Heart right ventricle (tissue), 16 donors: Measurements from ENCODE around the gene RIN2. TPM values are rescaled to one million over a fixed set of nuclear protein-coding genes. Genes with fewer than 3 reads are reported as not detected.
A peak's percentile ranks its signal among the peaks of the same experiment; 100 is the strongest.

Experiments used
- ATAC-seq, 8 donors: fragments of 200-7000 bp; cut with Tn5 transposase; one replicate each; pipeline ENCODE4 v1.9.1; 2020; ENCODE audit warnings: mild to moderate bottlenecking in 8 of 8, moderate library complexity in 8 of 8, moderate number of reproducible peaks in 1 of 8
- DNase-seq, 2 donors: peaks; one replicate each; pipeline ENCODE4 v3.0.0-alpha.2; 2020
- H3K27ac ChIP-seq, 10 donors: fragments of 200-600 bp; sonication (generic) in 2 of 10; one replicate each; pipeline versions ENCODE4 v1.5.0 to v1.8.0; 2020 to 2022; ENCODE audit warnings: mild to moderate bottlenecking in 3 of 10
- H3K27me3 ChIP-seq, 7 donors: fragments of 200-600 bp; one replicate each; pipeline ENCODE4 v1.8.0; 2021 to 2022; ENCODE audit warnings: mild to moderate bottlenecking in 2 of 7
- H3K36me3 ChIP-seq, 9 donors: fragments of 200-600 bp; sonication (generic) in 1 of 9; one replicate each; pipeline versions ENCODE4 v1.5.0 to v1.8.0; 2020 to 2022; ENCODE audit warnings: mild to moderate bottlenecking in 2 of 9
- H3K4me1 ChIP-seq, 9 donors: fragments of 200-600 bp; sonication (generic) in 1 of 9; one replicate each; pipeline versions ENCODE4 v1.5.0 to v1.8.0; 2020 to 2022; ENCODE audit warnings: mild to moderate bottlenecking in 4 of 9
- H3K4me3 ChIP-seq, 10 donors: fragments of 200-600 bp; sonication (generic) in 2 of 10; one replicate each; pipeline versions ENCODE4 v1.5.0 to v1.8.0; 2020 to 2022; ENCODE audit warnings: mild to moderate bottlenecking in 7 of 10, moderate library complexity in 2 of 10
- H3K9me3 ChIP-seq, 11 donors: fragments of 200-600 bp in 10 of 11; sonication (generic) in 2 of 11; one replicate each; pipeline versions ENCODE4 v1.5.0 to v1.8.0; 2013 to 2022; ENCODE audit warnings: mild to moderate bottlenecking in 2 of 11, control low read depth in 1 of 11, moderate library complexity in 1 of 11
- CTCF ChIP-seq, 9 donors: fragments of 200-600 bp; sonication (generic) in 2 of 9; IDR thresholded peaks; one replicate each; pipeline versions ENCODE4 v1.5.0 to v1.8.0; 2021 to 2022; ENCODE audit warnings: antibody characterized with exemption in 9 of 9, mild to moderate bottlenecking in 5 of 9, moderate library complexity in 1 of 9
- WGBS, 2 donors: extraction: QIAGEN DNeasy Blood & Tissue Kit; methylation state at CpG; one replicate each; pipeline ENCODE4 v1.1.7; 2013; ENCODE audit warnings: inconsistent platforms in 1 of 2; 5-methylcytosine and 5-hydroxymethylcytosine counted together
- intact Hi-C, 10 donors: fragments of 100-400 bp; cut with DNase I; formaldehyde crosslinking; loops; one replicate each; pipeline versions ENCODE4 v1.11.1 to v1.14.2; 2022
- polyA plus RNA-seq, 2 donors: library from polyadenylated mRNA; stranded (reverse); fragments of 200-250 nt; gene quantifications; one replicate each; pipeline ENCODE4 v1.2.3, GENCODE V29; 2013
- total RNA-seq, 10 donors: library from RNA; stranded (reverse); fragmentation: NEBNext Ultra II Directional in 3 of 10; extraction: Animal tissue kit (Norgen Biotek cat#: 25700) in 3 of 10; gene quantifications; one replicate each; pipeline versions ENCODE4 v1.2.1 to v1.2.4, GENCODE V29; 2021 to 2023
- donor health status: Arrhythmogenic right ventricular cardiomyopathy.
- donor health status: ischemic (EF 13 %, LVEDD 7.1; RV severe dilation, severe dysfunction).
- donor health status: healthy with polysubstance abuse.
- donor health status: DM: no; HTN: yes; CAD: no.
- donor health status: DM: no; HTN: no; CAD: no.
- donor health status: ischemic (EF 25% LVEDD 6.9; RV normal size, moderate dysfunction).
- donor health status: ischemic (EF 25% LVEDD 5.7; RV mildly dilated, moderate dysfunction).
- donor health status: healthy.
- donor health status: DM: yes; HTN: yes; CAD: no.
- donor health status: Ischemic cardiomyopathy.
- donor health status: ischemic (EF 35%, LVEDD 5.7; RV mildly dilated, moderate dysfunction).
- donor health status: nonischemic (EF 11% LVEDD 7.7; RV severe dilation, severe dysfunction).
- donor health status: DM: yes; HTN: yes; CAD: no.
- donor health status: PGD.
- donor health status: ischemic (EF 29% LVEDD 5.4; RV normal size, mild dysfunction).
- donor health status: nonischemic (EF 23%, LVEDD 6.1; RV moderate dilation, normal function).

Gene RIN2
- total and polyA plus RNA-seq, 12 donors = 9.0 to 66.2 (median 60.5) TPM

GRCh38 chr20:19742974-19743639, 15.0 kb upstream of the RIN2 start:
- no peak overlapping the region for H3K27ac ChIP-seq
- no peaks in the 10 kb centered on the region for H3K27me3 ChIP-seq
- peaks cover 0 to 11% (median 0%) of the 10 kb centered on the region in 11 donors for H3K9me3 ChIP-seq
- no peaks in the 10 kb centered on the region for H3K36me3 ChIP-seq
- no peak for DNase-seq
- 83 to 92% methylated on average over 9 of the region's 9 CpGs for WGBS, 2 donors
- no peak overlapping the region for H3K4me3 ChIP-seq
- ATAC-seq = peak in 1 of 8 donors; percentile 27
- TF ChIP-seq CTCF (IDR thresholded peaks at IDR 0.05) = no peak
- intact Hi-C loops = loop anchor here in 1 of 10 donors (10.0 kb wide), 1 partner anchor 48 kb away; no protein-coding TSS in a partner anchor
- H3K4me1 ChIP-seq = peaks cover 0 to 10% (median 0%) of the 10 kb centered on the region in 9 donors

GRCh38 chr20:19743640-19743995, 14.4 kb upstream of the RIN2 start:
- WGBS, 2 donors = 39 to 50% methylated on average over 1 of the region's 1 CpG
- TF ChIP-seq CTCF (IDR thresholded peaks at IDR 0.05) = no peak
- no peaks in the 10 kb centered on the region for H3K27me3 ChIP-seq

GRCh38 chr20:19745106-19745505, 13.0 kb upstream of the RIN2 start:
- Histone ChIP-seq H3K9me3 (peaks cover 0 to 11% (median 0%) of the 10 kb centered on the region in 11 donors), H3K27me3 (no peaks in the 10 kb centered on the region), H3K36me3 (no peaks in the 10 kb centered on the region), H3K4me1 (peaks cover 0 to 12% (median 0%) of the 10 kb centered on the region in 9 donors), H3K27ac (no peak overlapping the region), H3K4me3 (no peak overlapping the region)
- intact Hi-C loops = loop anchor here in 1 of 10 donors (10.0 kb wide), 1 partner anchor 50 kb away; no protein-coding TSS in a partner anchor
- DNase-seq (no peak), ATAC-seq (no peak)
- 88 to 90% methylated on average over 3 of the region's 3 CpGs for WGBS, 2 donors
- no peak for TF ChIP-seq CTCF (IDR thresholded peaks at IDR 0.05)

More at GRCh38 chr20:19743640-19743995, 14.4 kb upstream of the RIN2 start:
- Histone ChIP-seq H3K36me3 (no peaks in the 10 kb centered on the region), H3K9me3 (peaks cover 0 to 11% (median 0%) of the 10 kb centered on the region in 11 donors), H3K4me1 (peaks cover 0 to 10% (median 0%) of the 10 kb centered on the region in 9 donors), H3K27ac (no peak overlapping the region), H3K4me3 (no peak overlapping the region)
- ATAC-seq (no peak), DNase-seq (no peak)
- intact Hi-C loops = loop anchor here in 1 of 10 donors (10.0 kb wide), 1 partner anchor 49 kb away; no protein-coding TSS in a partner anchor

- intact Hi-C loops = loop anchor here in 1 of 10 donors (10.0 kb wide), 1 partner anchor 51 kb away; no protein-coding TSS in a partner anchor
- no peak overlapping the region for H3K27ac ChIP-seq
- H3K9me3 ChIP-seq = peaks cover 0 to 11% (median 0%) of the 10 kb centered on the region in 11 donors
- ATAC-seq (no peak), DNase-seq (no peak)
- WGBS, 2 donors = 66% methylated on average over 1 of the region's 1 CpG
- H3K27me3 ChIP-seq = no peaks in the 10 kb centered on the region
- TF ChIP-seq CTCF (IDR thresholded peaks at IDR 0.05) = no peak
- peaks cover 0 to 16% (median 3%) of the 10 kb centered on the region in 9 donors for H3K4me1 ChIP-seq
- no peaks in the 10 kb centered on the region for H3K36me3 ChIP-seq
- no peak overlapping the region for H3K4me3 ChIP-seq
These were observed 12.5 kb upstream of the RIN2 start for GRCh38 chr20:19745584-19745983.
